K562 (cell line): Measurements from ENCODE around the gene CNPPD1. TPM values are rescaled to one million over a fixed set of nuclear protein-coding genes. Genes with fewer than 3 reads are reported as not detected.
A peak's percentile ranks its signal among the peaks of the same experiment; 100 is the strongest.

ENCODE experiments used
- DPF2 ChIP-seq: fragments of 450-650 bp; IDR thresholded peaks from 2 replicates; pipeline ENCODE4 v1.6.1; 2016
- GABPA ChIP-seq: fragments of 200-800 bp; sonication (Bioruptor generic); conservative IDR thresholded peaks from 2 replicates; pipeline ENCODE4 v1.6.1; 2016; ENCODE audit warnings: low read depth, missing genetic modification characterization, missing compliant biosample characterization
- NCOA1 ChIP-seq: fragments of 450-650 bp; IDR thresholded peaks from 2 replicates; pipeline ENCODE4 v1.6.1; 2016; ENCODE audit warnings: low read depth
- NFRKB ChIP-seq: fragments of 450-650 bp; IDR thresholded peaks from 2 replicates; pipeline ENCODE4 v1.6.1; 2016; ENCODE audit warnings: low read depth
- SMC3 ChIP-seq: conservative IDR thresholded peaks from 2 replicates; pipeline ENCODE4 v1.6.1; 2011; ENCODE audit warnings: low read depth, low read length, improper control_type of control experiment; ENCODE audit not compliant: insufficient read depth
- SPI1 ChIP-seq: IDR thresholded peaks from 2 replicates; pipeline ENCODE4 v1.6.1; 2011; ENCODE audit warnings: low read depth, low read length, control low read depth, borderline replicate concordance
- ZNF165 ChIP-seq: fragments of 250-450 bp; sonication (Bioruptor Pico); IDR thresholded peaks from 2 replicates; pipeline ENCODE4 v1.4.0; 2020; ENCODE audit warnings: borderline replicate concordance
- polyA plus RNA-seq, 8 experiments: library from polyadenylated mRNA; depleted of rRNA in 4 of 8; stranded (reverse) in 5 of 8; unstranded in 3 of 8; fragments of >200 nt; fragmentation: Nextera tagmentation in 2 of 8; fragmentation: Illumina TruSeq in 1 of 8; extraction: Ambion mirVana in 2 of 8; extraction: Trizol in 1 of 8; gene quantifications; 2 replicates each; pipeline versions ENCODE4 v1.2.1 to v1.2.3, GENCODE V29; 2011 to 2014; ENCODE audit warnings: inconsistent platforms in 1 of 8, missing spikeins in 1 of 8
- total RNA-seq, 7 experiments: library from RNA; depleted of rRNA in 6 of 7; stranded (reverse); fragments of >200 nt in 6 of 7; fragmentation: Illumina TruSeq in 2 of 7; extraction: Trizol in 2 of 7; gene quantifications; 2 replicates each; pipeline versions ENCODE4 v1.2.1 to v1.2.3, GENCODE V29; 2011 to 2021; ENCODE audit warnings: low replicate concordance in 1 of 7
- TF ChIP-seq, protein P1 (sequence below): sonication (generic); formaldehyde crosslinking; IDR thresholded peaks from 2 replicates; pipeline ENCODE4 v1.8.0; 2022; ENCODE audit warnings: missing genetic modification reagents, mild to moderate bottlenecking, moderate library complexity, borderline replicate concordance
- TF ChIP-seq, protein P2 (sequence below): fragments of 450-650 bp; IDR thresholded peaks from 2 replicates; pipeline ENCODE4 v1.6.1; 2016; ENCODE audit warnings: antibody characterized with exemption
- TF ChIP-seq, protein P3 (sequence below): fragments of 450-650 bp; formaldehyde crosslinking; IDR thresholded peaks from 2 replicates; pipeline ENCODE4 v1.4.0; 2020; ENCODE audit warnings: mild to moderate bottlenecking, mixed read lengths
- TF ChIP-seq, protein P4 (sequence below), 2 experiments: fragments of 450-650 bp; IDR thresholded peaks; 2 replicates each; pipeline ENCODE4 v1.6.1; 2016
- TF ChIP-seq, protein P5 (sequence below), 3 experiments: fragments of 200-800 bp in 1 of 3; fragments of 250-450 bp in 1 of 3; fragments of 450-650 bp in 1 of 3; sonication (Bioruptor Pico) in 1 of 3; sonication (Bioruptor generic) in 1 of 3; formaldehyde crosslinking in 1 of 3; IDR thresholded peaks; 2 replicates each; pipeline versions ENCODE4 v1.6.1 to v1.8.0; 2016 to 2022; ENCODE audit warnings: mild to moderate bottlenecking in 2 of 3, missing genetic modification characterization in 2 of 3, missing compliant biosample characterization in 1 of 3, moderate library complexity in 1 of 3
- TF ChIP-seq, protein P6 (sequence below), 3 experiments: fragments of 200-800 bp in 1 of 3; sonication (Bioruptor generic) in 1 of 3; sonication (generic) in 1 of 3; formaldehyde crosslinking in 1 of 3; IDR thresholded peaks; 2 replicates each; pipeline versions ENCODE4 v1.6.1 to v1.8.0; 2016 to 2022; ENCODE audit warnings: mild to moderate bottlenecking in 2 of 3, missing compliant biosample characterization in 2 of 3, missing genetic modification characterization in 2 of 3, missing genetic modification reagents in 1 of 3

The CNPPD1 gene
- total and polyA plus RNA-seq, 9 of the 15 experiments (the other 6 are each of a cell fraction or from before 2014, with no cell fraction given): 9.9 to 53.5 (median 27.0) TPM

DNA sequence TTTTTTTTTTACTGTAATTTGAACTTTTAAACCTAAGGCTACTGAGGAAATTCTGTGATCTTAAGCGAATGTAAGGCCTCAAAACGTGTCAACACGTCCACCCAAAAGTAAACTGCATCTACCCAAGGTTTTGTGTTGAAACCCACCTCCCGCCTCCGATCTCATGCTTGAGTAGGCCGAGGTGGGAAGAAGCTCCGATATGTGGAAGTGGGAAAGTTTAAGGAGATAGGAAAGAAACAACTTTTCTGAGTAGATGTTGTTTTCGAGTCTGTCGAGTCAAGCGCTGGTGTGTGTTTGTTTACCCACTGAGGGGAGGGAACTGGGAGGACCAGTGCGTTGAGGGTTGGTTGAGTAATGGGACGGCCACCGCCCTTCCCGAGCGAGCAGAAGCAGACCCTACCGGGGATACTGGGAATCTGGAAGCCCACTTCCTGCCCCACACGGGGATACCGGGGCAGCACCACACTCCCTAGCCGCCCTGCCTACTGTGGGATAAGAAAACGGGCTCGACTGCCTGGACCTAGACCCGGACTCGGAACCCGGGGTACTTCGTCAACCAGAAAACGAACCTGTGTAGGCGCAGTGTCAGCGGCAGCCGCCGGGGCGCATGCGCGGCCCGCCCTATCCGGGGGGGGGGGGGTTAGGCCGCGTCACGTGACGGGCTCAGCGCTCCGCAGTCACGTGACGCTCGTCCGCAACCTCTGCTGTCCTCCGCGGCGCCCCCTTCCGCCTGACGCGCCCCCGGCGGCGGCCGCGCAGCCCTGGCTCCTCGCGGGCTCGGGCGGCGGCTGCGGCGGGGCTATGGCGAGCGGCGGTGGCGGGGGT, 1.0 kb upstream of the CNPPD1 start, which contains the start of gene RETREG2 (continued):
- TF ChIP-seq, protein P1, sequence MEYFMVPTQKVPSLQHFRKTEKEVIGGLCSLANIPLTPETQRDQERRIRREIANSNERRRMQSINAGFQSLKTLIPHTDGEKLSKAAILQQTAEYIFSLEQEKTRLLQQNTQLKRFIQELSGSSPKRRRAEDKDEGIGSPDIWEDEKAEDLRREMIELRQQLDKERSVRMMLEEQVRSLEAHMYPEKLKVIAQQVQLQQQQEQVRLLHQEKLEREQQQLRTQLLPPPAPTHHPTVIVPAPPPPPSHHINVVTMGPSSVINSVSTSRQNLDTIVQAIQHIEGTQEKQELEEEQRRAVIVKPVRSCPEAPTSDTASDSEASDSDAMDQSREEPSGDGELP (CRISPR knock-in tag): peak; percentile 19; the same call in 1 of the 2 replicates
- TF ChIP-seq NFRKB: peak; percentile 73; the same call in 1 of the 2 replicates
- TF ChIP-seq SMC3: no peak
- TF ChIP-seq, protein P2, sequence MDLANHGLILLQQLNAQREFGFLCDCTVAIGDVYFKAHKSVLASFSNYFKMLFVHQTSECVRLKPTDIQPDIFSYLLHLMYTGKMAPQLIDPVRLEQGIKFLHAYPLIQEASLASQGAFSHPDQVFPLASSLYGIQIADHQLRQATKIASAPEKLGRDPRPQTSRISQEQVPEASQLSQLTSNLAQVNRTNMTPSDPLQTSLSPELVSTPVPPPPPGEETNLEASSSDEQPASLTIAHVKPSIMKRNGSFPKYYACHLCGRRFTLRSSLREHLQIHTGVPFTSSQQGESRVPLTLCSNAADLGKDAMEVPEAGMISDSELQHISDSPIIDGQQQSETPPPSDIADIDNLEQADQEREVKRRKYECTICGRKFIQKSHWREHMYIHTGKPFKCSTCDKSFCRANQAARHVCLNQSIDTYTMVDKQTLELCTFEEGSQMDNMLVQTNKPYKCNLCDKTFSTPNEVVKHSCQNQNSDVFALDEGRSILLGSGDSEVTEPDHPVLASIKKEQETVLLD: peak; percentile 56; the same call in 1 of the 2 replicates
- TF ChIP-seq DPF2: 0 out of 2 replicates have a peak, but pooled peaks have one; percentile 59
- TF ChIP-seq, protein P3, sequence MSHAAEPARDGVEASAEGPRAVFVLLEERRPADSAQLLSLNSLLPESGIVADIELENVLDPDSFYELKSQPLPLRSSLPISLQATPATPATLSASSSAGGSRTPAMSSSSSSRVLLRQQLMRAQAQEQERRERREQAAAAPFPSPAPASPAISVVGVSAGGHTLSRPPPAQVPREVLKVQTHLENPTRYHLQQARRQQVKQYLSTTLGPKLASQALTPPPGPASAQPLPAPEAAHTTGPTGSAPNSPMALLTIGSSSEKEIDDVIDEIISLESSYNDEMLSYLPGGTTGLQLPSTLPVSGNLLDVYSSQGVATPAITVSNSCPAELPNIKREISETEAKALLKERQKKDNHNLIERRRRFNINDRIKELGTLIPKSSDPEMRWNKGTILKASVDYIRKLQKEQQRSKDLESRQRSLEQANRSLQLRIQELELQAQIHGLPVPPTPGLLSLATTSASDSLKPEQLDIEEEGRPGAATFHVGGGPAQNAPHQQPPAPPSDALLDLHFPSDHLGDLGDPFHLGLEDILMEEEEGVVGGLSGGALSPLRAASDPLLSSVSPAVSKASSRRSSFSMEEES (CRISPR knock-in tag): peak; percentile 99
- no peak for TF ChIP-seq NCOA1
- no peak for TF ChIP-seq ZNF165 (CRISPR knock-in tag)
- TF ChIP-seq GABPA (tag): peak; percentile 71
- TF ChIP-seq, protein P4, sequence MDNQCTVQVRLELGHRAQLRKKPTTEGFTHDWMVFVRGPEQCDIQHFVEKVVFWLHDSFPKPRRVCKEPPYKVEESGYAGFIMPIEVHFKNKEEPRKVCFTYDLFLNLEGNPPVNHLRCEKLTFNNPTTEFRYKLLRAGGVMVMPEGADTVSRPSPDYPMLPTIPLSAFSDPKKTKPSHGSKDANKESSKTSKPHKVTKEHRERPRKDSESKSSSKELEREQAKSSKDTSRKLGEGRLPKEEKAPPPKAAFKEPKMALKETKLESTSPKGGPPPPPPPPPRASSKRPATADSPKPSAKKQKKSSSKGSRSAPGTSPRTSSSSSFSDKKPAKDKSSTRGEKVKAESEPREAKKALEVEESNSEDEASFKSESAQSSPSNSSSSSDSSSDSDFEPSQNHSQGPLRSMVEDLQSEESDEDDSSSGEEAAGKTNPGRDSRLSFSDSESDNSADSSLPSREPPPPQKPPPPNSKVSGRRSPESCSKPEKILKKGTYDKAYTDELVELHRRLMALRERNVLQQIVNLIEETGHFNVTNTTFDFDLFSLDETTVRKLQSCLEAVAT (IDR thresholded peaks at IDR 0.05): peak in 1 of 2 experiments; percentile 75; a peak in 1 of 4 replicates
- TF ChIP-seq, protein P5, sequence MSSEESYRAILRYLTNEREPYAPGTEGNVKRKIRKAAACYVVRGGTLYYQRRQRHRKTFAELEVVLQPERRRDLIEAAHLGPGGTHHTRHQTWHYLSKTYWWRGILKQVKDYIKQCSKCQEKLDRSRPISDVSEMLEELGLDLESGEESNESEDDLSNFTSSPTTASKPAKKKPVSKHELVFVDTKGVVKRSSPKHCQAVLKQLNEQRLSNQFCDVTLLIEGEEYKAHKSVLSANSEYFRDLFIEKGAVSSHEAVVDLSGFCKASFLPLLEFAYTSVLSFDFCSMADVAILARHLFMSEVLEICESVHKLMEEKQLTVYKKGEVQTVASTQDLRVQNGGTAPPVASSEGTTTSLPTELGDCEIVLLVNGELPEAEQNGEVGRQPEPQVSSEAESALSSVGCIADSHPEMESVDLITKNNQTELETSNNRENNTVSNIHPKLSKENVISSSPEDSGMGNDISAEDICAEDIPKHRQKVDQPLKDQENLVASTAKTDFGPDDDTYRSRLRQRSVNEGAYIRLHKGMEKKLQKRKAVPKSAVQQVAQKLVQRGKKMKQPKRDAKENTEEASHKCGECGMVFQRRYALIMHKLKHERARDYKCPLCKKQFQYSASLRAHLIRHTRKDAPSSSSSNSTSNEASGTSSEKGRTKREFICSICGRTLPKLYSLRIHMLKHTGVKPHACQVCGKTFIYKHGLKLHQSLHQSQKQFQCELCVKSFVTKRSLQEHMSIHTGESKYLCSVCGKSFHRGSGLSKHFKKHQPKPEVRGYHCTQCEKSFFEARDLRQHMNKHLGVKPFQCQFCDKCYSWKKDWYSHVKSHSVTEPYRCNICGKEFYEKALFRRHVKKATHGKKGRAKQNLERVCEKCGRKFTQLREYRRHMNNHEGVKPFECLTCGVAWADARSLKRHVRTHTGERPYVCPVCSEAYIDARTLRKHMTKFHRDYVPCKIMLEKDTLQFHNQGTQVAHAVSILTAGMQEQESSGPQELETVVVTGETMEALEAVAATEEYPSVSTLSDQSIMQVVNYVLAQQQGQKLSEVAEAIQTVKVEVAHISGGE (CRISPR knock-in tag; IDR thresholded peaks at IDR 0.05): peak in 2 of 3 experiments; percentile 64 to 80; a peak in 4 of 6 replicates
- TF ChIP-seq, protein P6, sequence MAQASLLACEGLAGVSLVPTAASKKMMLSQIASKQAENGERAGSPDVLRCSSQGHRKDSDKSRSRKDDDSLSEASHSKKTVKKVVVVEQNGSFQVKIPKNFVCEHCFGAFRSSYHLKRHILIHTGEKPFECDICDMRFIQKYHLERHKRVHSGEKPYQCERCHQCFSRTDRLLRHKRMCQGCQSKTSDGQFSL (CRISPR knock-in tag; IDR thresholded peaks at IDR 0.05): peak; percentile 97
- TF ChIP-seq, protein P6 (tag; IDR thresholded peaks at IDR 0.05): peak in 1 of 2 experiments; percentile 96; a peak in 2 of 4 replicates
- peak; percentile 48; the same call in 1 of the 2 replicates for TF ChIP-seq SPI1
